Activated naive CD4-positive, alpha-beta T cell treated with anti-CD3 and anti-CD28 coated beads, Interleukin-2, amount 50 U/mL, for 24 hours (primary cell): ENCODE measurements around the gene PEPD.

Source experiments
- H3K27ac Mint-ChIP-seq: one replicate; pipeline ENCODE4 v1.8.0; 2021; ENCODE audit warnings: mild to moderate bottlenecking, mixed read lengths
- H3K27me3 Mint-ChIP-seq: one replicate; pipeline ENCODE4 v1.8.0; 2021; ENCODE audit warnings: mixed read lengths
- H3K36me3 Mint-ChIP-seq: one replicate; pipeline ENCODE4 v1.8.0; 2021; ENCODE audit warnings: mixed read lengths
- H3K4me1 Mint-ChIP-seq: one replicate; pipeline ENCODE4 v1.8.0; 2021; ENCODE audit warnings: mixed read lengths
- H3K4me3 Mint-ChIP-seq: one replicate; pipeline ENCODE4 v1.8.0; 2021; ENCODE audit warnings: mild to moderate bottlenecking, mixed read lengths
- H3K9me3 Mint-ChIP-seq: one replicate; pipeline ENCODE4 v1.8.0; 2021; ENCODE audit warnings: mixed read lengths

Gene PEPD

GRCh38 chr19:33441828-33442227 is 79.8 kb downstream of the PEPD start:
- Mint-ChIP-seq H3K9me3 (no peaks in the 10 kb centered on the region), H3K27ac (no peak overlapping the region), H3K4me3 (no peak overlapping the region)

GRCh38 chr19:33441277-33441699 is 80.3 kb downstream of the PEPD start:
- Mint-ChIP-seq H3K36me3 (no peaks in the 10 kb centered on the region), H3K9me3 (no peaks in the 10 kb centered on the region), H3K4me3 (no peak overlapping the region), H3K27me3 (no peaks in the 10 kb centered on the region), H3K27ac (no peak overlapping the region), H3K4me1 (no peaks in the 10 kb centered on the region)

More at GRCh38 chr19:33441828-33442227, 79.8 kb downstream of the PEPD start:
- H3K36me3 Mint-ChIP-seq, result no peaks in the 10 kb centered on the region
- H3K27me3 Mint-ChIP-seq, result no peaks in the 10 kb centered on the region
- no peaks in the 10 kb centered on the region for H3K4me1 Mint-ChIP-seq

- H3K4me1 Mint-ChIP-seq, result no peaks in the 10 kb centered on the region
- H3K36me3 Mint-ChIP-seq, result no peaks in the 10 kb centered on the region
- no peak overlapping the region for H3K4me3 Mint-ChIP-seq
- H3K27ac Mint-ChIP-seq, result no peak overlapping the region
- H3K27me3 Mint-ChIP-seq, result no peaks in the 10 kb centered on the region
- no peaks in the 10 kb centered on the region for H3K9me3 Mint-ChIP-seq
Observed at GRCh38 chr19:33440682-33441081, 80.9 kb downstream of the PEPD start.

GRCh38 chr19:33440241-33440640 is 81.3 kb downstream of the PEPD start:
- no peaks in the 10 kb centered on the region for H3K4me1 Mint-ChIP-seq
- H3K27me3 Mint-ChIP-seq, result no peaks in the 10 kb centered on the region
- H3K36me3 Mint-ChIP-seq, result no peaks in the 10 kb centered on the region
- H3K4me3 Mint-ChIP-seq, result no peak overlapping the region
- H3K27ac Mint-ChIP-seq, result no peak overlapping the region
- H3K9me3 Mint-ChIP-seq, result no peaks in the 10 kb centered on the region

- H3K27ac Mint-ChIP-seq, result no peak overlapping the region
- no peak overlapping the region for H3K4me3 Mint-ChIP-seq
- H3K27me3 Mint-ChIP-seq, result no peaks in the 10 kb centered on the region
- no peaks in the 10 kb centered on the region for H3K36me3 Mint-ChIP-seq
- no peaks in the 10 kb centered on the region for H3K9me3 Mint-ChIP-seq
- H3K4me1 Mint-ChIP-seq, result no peaks in the 10 kb centered on the region
Observed at GRCh38 chr19:33438987-33439781, 82.4 kb downstream of the PEPD start.

GRCh38 chr19:33437821-33438671 is 83.5 kb downstream of the PEPD start:
- H3K36me3 Mint-ChIP-seq, result no peaks in the 10 kb centered on the region

GRCh38 chr19:33437393-33437820 is 84.2 kb downstream of the PEPD start:
- H3K27ac Mint-ChIP-seq, result no peak overlapping the region
- no peaks in the 10 kb centered on the region for H3K4me1 Mint-ChIP-seq
- H3K27me3 Mint-ChIP-seq, result no peaks in the 10 kb centered on the region
- no peaks in the 10 kb centered on the region for H3K36me3 Mint-ChIP-seq
- H3K4me3 Mint-ChIP-seq, result no peak overlapping the region
- H3K9me3 Mint-ChIP-seq, result no peaks in the 10 kb centered on the region

More at GRCh38 chr19:33437821-33438671, 83.5 kb downstream of the PEPD start:
- H3K9me3 Mint-ChIP-seq, result no peaks in the 10 kb centered on the region
- H3K4me3 Mint-ChIP-seq, result no peak overlapping the region
- no peak overlapping the region for H3K27ac Mint-ChIP-seq
- H3K27me3 Mint-ChIP-seq, result no peaks in the 10 kb centered on the region
- no peaks in the 10 kb centered on the region for H3K4me1 Mint-ChIP-seq

- Mint-ChIP-seq H3K4me1 (no peaks in the 10 kb centered on the region), H3K27ac (no peak overlapping the region), H3K4me3 (no peak overlapping the region), H3K27me3 (no peaks in the 10 kb centered on the region), H3K36me3 (no peaks in the 10 kb centered on the region), H3K9me3 (no peaks in the 10 kb centered on the region)
Observed at GRCh38 chr19:33436360-33437345, 84.9 kb downstream of the PEPD start.

GRCh38 chr19:33435706-33436359 is 85.8 kb downstream of the PEPD start:
- no peaks in the 10 kb centered on the region for H3K27me3 Mint-ChIP-seq
- peaks cover 4% of the 10 kb centered on the region for H3K4me1 Mint-ChIP-seq
- no peaks in the 10 kb centered on the region for H3K9me3 Mint-ChIP-seq
- no peak overlapping the region for H3K4me3 Mint-ChIP-seq
- H3K36me3 Mint-ChIP-seq, result no peaks in the 10 kb centered on the region
- H3K27ac Mint-ChIP-seq, result no peak overlapping the region

GRCh38 chr19:33434886-33435705 is 86.5 kb downstream of the PEPD start:
- no peak overlapping the region for H3K4me3 Mint-ChIP-seq
- no peak overlapping the region for H3K27ac Mint-ChIP-seq

GRCh38 chr19:33434069-33434885 is 87.3 kb downstream of the PEPD start:
- Mint-ChIP-seq H3K36me3 (no peaks in the 10 kb centered on the region), H3K27ac (no peak overlapping the region), H3K9me3 (no peaks in the 10 kb centered on the region), H3K27me3 (no peaks in the 10 kb centered on the region), H3K4me3 (no peak overlapping the region), H3K4me1 (peaks cover 9% of the 10 kb centered on the region)

More at GRCh38 chr19:33434886-33435705, 86.5 kb downstream of the PEPD start:
- H3K27me3 Mint-ChIP-seq, result no peaks in the 10 kb centered on the region
- peaks cover 9% of the 10 kb centered on the region for H3K4me1 Mint-ChIP-seq
- no peaks in the 10 kb centered on the region for H3K36me3 Mint-ChIP-seq
- H3K9me3 Mint-ChIP-seq, result no peaks in the 10 kb centered on the region

GRCh38 chr19:33432446-33433170 is 89.0 kb downstream of the PEPD start:
- Mint-ChIP-seq H3K4me3 (no peak overlapping the region), H3K27me3 (no peaks in the 10 kb centered on the region), H3K36me3 (no peaks in the 10 kb centered on the region), H3K4me1 (peaks cover 9% of the 10 kb centered on the region), H3K27ac (no peak overlapping the region), H3K9me3 (no peaks in the 10 kb centered on the region)

- no peak overlapping the region for H3K27ac Mint-ChIP-seq
- no peaks in the 10 kb centered on the region for H3K36me3 Mint-ChIP-seq
- peaks cover 9% of the 10 kb centered on the region for H3K4me1 Mint-ChIP-seq
- no peaks in the 10 kb centered on the region for H3K27me3 Mint-ChIP-seq
- no peaks in the 10 kb centered on the region for H3K9me3 Mint-ChIP-seq
- H3K4me3 Mint-ChIP-seq, result no peak overlapping the region
Observed at GRCh38 chr19:33432015-33432414, 89.6 kb downstream of the PEPD start.
